H1 (cell line): ENCODE measurements around the gene FHAD1. TPM values are rescaled to one million over a fixed set of nuclear protein-coding genes. Genes with fewer than 3 reads are reported as not detected.

Experiments used
- KDM5A ChIP-seq: fragments of 200-600 bp; IDR thresholded peaks from 2 replicates; pipeline ENCODE4 v1.7.1; 2012; ENCODE audit warnings: mild to moderate bottlenecking, low read length, inconsistent platforms, mixed read lengths
- SIRT6 ChIP-seq: IDR thresholded peaks from one replicate; pipeline ENCODE4 v1.7.1; 2012; ENCODE audit warnings: low read length, inconsistent platforms
- TAF7 ChIP-seq: optimal IDR thresholded peaks from 2 replicates; pipeline ENCODE3; 2011; ENCODE audit warnings: low read depth, mild to moderate bottlenecking, inconsistent platforms, low read length, moderate library complexity, borderline replicate concordance
- ZNF274 ChIP-seq: IDR thresholded peaks from 2 replicates; pipeline ENCODE4 v1.7.0; 2012; ENCODE audit warnings: low read length, borderline replicate concordance; ENCODE audit errors: extremely low read depth
- polyA plus RNA-seq, 7 experiments: library from polyadenylated mRNA; depleted of rRNA in 3 of 7; stranded (reverse) in 5 of 7; unstranded in 2 of 7; fragments of >200 nt in 5 of 7; fragments of 200-250 nt in 2 of 7; gene quantifications; 1 replicate in 5 of 7; 2 replicates in 1 of 7; 4 replicates in 1 of 7; pipeline versions ENCODE4 v1.2.1 to v1.2.3, GENCODE V29; 2011 to 2013; ENCODE audit warnings: missing spikeins in 2 of 7, mixed read lengths in 2 of 7
- total RNA-seq: library from RNA; stranded (reverse); fragmentation: NEBNext Ultra II Directional; extraction: Animal tissue kit (Norgen Biotek cat#: 25700); gene quantifications from 2 replicates; pipeline ENCODE4 v1.2.1, GENCODE V29; 2021
- TF ChIP-seq, protein P1 (sequence below): IDR thresholded peaks from 2 replicates; pipeline ENCODE4 v1.6.1; 2012; ENCODE audit warnings: low read length, inconsistent platforms
- TF ChIP-seq, protein P2 (sequence below): IDR thresholded peaks from 2 replicates; pipeline ENCODE4 v1.6.1; 2011; ENCODE audit warnings: low read length, improper control_type of control experiment

FHAD1 gene
- total and polyA plus RNA-seq, 2 of the 8 experiments (the other 6 are each of a cell fraction or from before 2014, with no cell fraction given), result 0.39 to 0.69 TPM

DNA sequence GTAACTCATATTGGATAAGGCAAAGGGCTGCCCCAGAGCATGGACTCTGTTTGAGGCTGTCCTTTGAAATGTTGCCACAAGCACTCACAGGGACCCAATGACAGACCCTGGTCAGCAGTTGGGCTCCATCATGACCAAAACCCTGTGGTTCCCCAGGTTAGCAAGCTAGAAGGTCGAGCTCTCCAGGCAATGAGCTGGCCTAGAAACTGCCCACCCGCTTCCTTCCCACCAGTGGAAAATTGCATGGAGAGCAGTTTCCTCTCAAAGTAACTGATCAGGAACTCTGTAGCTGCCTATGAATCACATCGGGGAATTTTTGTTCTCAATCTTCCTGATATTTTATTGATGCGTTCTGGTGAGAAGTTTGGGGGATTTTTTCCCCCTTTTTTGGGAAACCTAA, 52.8 kb downstream of the FHAD1 start (continued):
- TF ChIP-seq, protein P1, sequence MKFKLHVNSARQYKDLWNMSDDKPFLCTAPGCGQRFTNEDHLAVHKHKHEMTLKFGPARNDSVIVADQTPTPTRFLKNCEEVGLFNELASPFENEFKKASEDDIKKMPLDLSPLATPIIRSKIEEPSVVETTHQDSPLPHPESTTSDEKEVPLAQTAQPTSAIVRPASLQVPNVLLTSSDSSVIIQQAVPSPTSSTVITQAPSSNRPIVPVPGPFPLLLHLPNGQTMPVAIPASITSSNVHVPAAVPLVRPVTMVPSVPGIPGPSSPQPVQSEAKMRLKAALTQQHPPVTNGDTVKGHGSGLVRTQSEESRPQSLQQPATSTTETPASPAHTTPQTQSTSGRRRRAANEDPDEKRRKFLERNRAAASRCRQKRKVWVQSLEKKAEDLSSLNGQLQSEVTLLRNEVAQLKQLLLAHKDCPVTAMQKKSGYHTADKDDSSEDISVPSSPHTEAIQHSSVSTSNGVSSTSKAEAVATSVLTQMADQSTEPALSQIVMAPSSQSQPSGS, result no peak
- TF ChIP-seq, protein P2, sequence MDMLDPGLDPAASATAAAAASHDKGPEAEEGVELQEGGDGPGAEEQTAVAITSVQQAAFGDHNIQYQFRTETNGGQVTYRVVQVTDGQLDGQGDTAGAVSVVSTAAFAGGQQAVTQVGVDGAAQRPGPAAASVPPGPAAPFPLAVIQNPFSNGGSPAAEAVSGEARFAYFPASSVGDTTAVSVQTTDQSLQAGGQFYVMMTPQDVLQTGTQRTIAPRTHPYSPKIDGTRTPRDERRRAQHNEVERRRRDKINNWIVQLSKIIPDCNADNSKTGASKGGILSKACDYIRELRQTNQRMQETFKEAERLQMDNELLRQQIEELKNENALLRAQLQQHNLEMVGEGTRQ, result no peak
- TF ChIP-seq SIRT6 (no peak), TAF7 (no peak), KDM5A (no peak), ZNF274 (no peak)
